ENCODE measurements around the gene KCNJ9.

GRCh38 chr1:160089883-160090282 lies 8.5 kb downstream of the KCNJ9 start:
- TF ChIP-seq ZBTB33 (IDR thresholded peaks at IDR 0.05): no peak
- TF ChIP-seq CTCF (IDR thresholded peaks at IDR 0.05; ENCODE audit: low read depth, low read length, missing input control): no peak
- no peak for TF ChIP-seq REST (IDR thresholded peaks at IDR 0.05)
- TF ChIP-seq SP1 (IDR thresholded peaks at IDR 0.05): no peak
- TF ChIP-seq MAX (IDR thresholded peaks at IDR 0.05): no peak

Measured in liver (tissue), 3 donors.